HepG2 (cell line): ENCODE measurements around the gene NT5C. TPM values are rescaled to one million over a fixed set of nuclear protein-coding genes. Genes with fewer than 3 reads are reported as not detected.

Experiments used
- AHDC1 ChIP-seq: sonication (generic); formaldehyde crosslinking; IDR thresholded peaks from 2 replicates; pipeline ENCODE4 v1.5.1; 2020; ENCODE audit warnings: mild to moderate bottlenecking, missing genetic modification reagents, borderline replicate concordance
- CSRNP1 ChIP-seq: sonication (generic); formaldehyde crosslinking; IDR thresholded peaks from 2 replicates; pipeline ENCODE4 v1.8.1; 2023; ENCODE audit warnings: mild to moderate bottlenecking, missing genetic modification reagents
- FOXC1 ChIP-seq: sonication (generic); formaldehyde crosslinking; IDR thresholded peaks from 2 replicates; pipeline ENCODE4 v1.8.0; 2022; ENCODE audit warnings: mild to moderate bottlenecking, missing genetic modification reagents, borderline replicate concordance
- PITX1 ChIP-seq: sonication (generic); formaldehyde crosslinking; IDR thresholded peaks from 2 replicates; pipeline ENCODE4 v1.5.1; 2020; ENCODE audit warnings: mild to moderate bottlenecking, missing genetic modification reagents
- ZBTB38 ChIP-seq: sonication (generic); formaldehyde crosslinking; IDR thresholded peaks from 2 replicates; pipeline ENCODE4 v1.5.1; 2020; ENCODE audit warnings: mild to moderate bottlenecking, missing genetic modification reagents
- ZBTB4 ChIP-seq: sonication (generic); formaldehyde crosslinking; IDR thresholded peaks from 2 replicates; pipeline ENCODE4 v1.4.0; 2020; ENCODE audit warnings: missing genetic modification reagents, mild to moderate bottlenecking, borderline replicate concordance
- ZNF441 ChIP-seq: sonication (generic); formaldehyde crosslinking; IDR thresholded peaks from 2 replicates; pipeline ENCODE4 v1.7.0; 2021; ENCODE audit warnings: missing genetic modification reagents, borderline replicate concordance
- ZNF563 ChIP-seq: sonication (generic); formaldehyde crosslinking; IDR thresholded peaks from 2 replicates; pipeline ENCODE4 v1.8.0; 2022; ENCODE audit warnings: mild to moderate bottlenecking, moderate library complexity, missing genetic modification reagents
- polyA plus RNA-seq, 8 experiments: library from polyadenylated mRNA; depleted of rRNA in 3 of 8; stranded (reverse) in 7 of 8; unstranded in 1 of 8; fragments of >200 nt; fragmentation: Illumina TruSeq in 4 of 8; extraction: Trizol in 4 of 8; gene quantifications; 2 replicates each; pipeline versions ENCODE4 v1.2.1 to v1.2.3, GENCODE V29; 2011 to 2016; ENCODE audit warnings: low read depth in 4 of 8, missing spikeins in 1 of 8, mixed read lengths in 1 of 8; ENCODE audit not compliant: insufficient read depth in 1 of 8
- total RNA-seq, 5 experiments: library from RNA; depleted of rRNA; stranded (reverse); fragments of >200 nt; fragmentation: Illumina TruSeq; extraction: Trizol; gene quantifications; 2 replicates each; pipeline ENCODE4 v1.2.3, GENCODE V29; 2016; ENCODE audit warnings: low read depth in 1 of 5

Gene NT5C
- total and polyA plus RNA-seq, 2 of the 13 experiments (the other 11 are each of a cell fraction or from before 2014, with no cell fraction given): 42.8 to 48.6 TPM

GRCh38 chr17:75132018-75133000 is 767 bp upstream of the NT5C start (continued):
- TF ChIP-seq CSRNP1 (CRISPR knock-in tag) (peak; percentile 5; the same call in 1 of the 2 replicates), PITX1 (CRISPR knock-in tag) (peak; percentile 2; the same call in 1 of the 2 replicates), ZNF441 (CRISPR knock-in tag) (0 out of 2 replicates have a peak, but pooled peaks have one; percentile 35), FOXC1 (CRISPR knock-in tag) (0 out of 2 replicates have a peak, but pooled peaks have one; percentile 16), ZNF563 (CRISPR knock-in tag) (peak; percentile 86; the same call in 1 of the 2 replicates), ZBTB38 (CRISPR knock-in tag) (peak; percentile 95), ZBTB4 (CRISPR knock-in tag) (peak; percentile 67; the same call in 1 of the 2 replicates), AHDC1 (CRISPR knock-in tag) (0 out of 2 replicates have a peak, but pooled peaks have one; percentile 18)
